Measurements from ENCODE around the gene CHST4.
"Not testable (repeated sequence)": the region's sequence is repeated elsewhere in the genome, so short reads cannot be mapped to it uniquely, and the experiment has no call there.

The CHST4 gene

GRCh38 chr16:71570144-71570543 lies 43.9 kb downstream of the CHST4 start:
- no peak for DNase-seq (ENCODE audit: low read depth)

DNA sequence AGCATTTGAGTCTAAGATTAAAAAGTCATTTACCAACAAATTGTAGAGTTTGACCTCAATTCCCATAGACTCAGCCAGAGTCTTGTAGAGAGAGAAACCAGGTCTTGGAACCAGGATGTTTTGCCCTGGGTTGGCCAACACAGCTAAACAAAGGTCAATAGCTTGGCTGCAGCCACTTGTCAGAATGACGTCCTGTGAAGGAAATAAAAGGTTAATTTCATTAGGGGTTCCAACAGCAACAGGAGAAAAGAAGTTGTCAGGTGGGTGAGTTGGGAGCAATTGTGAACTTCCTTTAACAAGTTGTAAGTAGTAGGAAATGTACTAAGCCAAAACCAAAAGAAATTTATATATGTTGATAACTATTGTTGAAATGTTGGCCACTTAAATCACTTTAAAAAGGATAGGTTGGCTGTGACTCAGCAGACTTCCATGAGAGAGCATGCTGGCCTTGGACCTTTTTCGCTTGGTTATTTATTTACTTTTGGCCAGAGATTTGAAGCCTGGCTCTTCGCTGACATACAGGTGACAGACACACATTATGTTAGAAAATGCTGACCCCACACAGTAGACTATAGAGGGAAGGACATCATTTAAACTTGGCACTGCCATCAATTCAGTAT lies 46.4 kb downstream of the CHST4 start:
- DNase-seq (ENCODE audit: low read depth) = no peak

- no peak for DNase-seq (ENCODE audit: low read depth)
Observed at GRCh38 chr16:71573387-71574094, 47.3 kb downstream of the CHST4 start.

- no peak for DNase-seq (ENCODE audit: low read depth)
Observed at GRCh38 chr16:71574702-71575101, 48.5 kb downstream of the CHST4 start.

DNA sequence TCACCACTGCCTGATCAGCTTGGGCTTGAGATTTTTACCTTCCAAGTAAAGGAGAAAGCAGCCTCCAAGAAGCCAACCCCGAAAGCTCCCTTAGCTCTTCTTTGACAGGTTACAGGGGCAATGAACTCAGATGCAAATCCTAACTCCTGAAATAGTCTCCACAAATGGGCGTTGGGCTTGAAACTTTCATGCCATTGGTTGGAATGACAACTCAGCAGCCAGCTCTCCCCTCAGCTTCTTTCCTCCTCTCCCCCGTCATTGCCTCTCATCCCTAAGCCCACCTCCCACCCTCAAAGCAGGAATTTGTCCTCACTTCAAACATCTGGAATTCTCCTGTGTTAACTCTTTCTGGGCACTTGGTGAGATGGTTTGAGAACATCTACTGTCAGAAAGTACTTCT lies 50.7 kb downstream of the CHST4 start, which contains the start of gene TAT:
Gene TAT, minus strand, starts transcription at position 122 of the 400 bp plus-strand sequence. CDS start 677 bp downstream, outside the sequence.
- no peak for DNase-seq (ENCODE audit: low read depth)

DNA sequence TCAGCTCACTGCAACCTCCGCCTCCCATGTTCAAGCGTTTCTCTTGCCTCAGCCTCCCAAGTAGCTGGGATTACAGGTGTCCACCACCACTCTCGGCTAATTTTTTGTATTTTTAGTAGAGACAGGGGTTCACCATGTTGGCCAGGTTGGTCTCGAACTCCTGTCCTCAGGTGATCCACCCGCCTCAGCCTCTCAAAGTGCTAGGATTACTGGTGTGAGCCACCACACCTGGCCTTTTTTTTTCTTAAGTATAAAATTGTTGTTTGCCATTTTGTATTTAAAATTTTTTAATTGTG lies 56.3 kb downstream of the CHST4 start:
- DNase-seq (ENCODE audit: low read depth) = not testable (repeated sequence)

GRCh38 chr16:71584543-71585317 lies 58.5 kb downstream of the CHST4 start:
- no peak for DNase-seq (ENCODE audit: low read depth)

DNA sequence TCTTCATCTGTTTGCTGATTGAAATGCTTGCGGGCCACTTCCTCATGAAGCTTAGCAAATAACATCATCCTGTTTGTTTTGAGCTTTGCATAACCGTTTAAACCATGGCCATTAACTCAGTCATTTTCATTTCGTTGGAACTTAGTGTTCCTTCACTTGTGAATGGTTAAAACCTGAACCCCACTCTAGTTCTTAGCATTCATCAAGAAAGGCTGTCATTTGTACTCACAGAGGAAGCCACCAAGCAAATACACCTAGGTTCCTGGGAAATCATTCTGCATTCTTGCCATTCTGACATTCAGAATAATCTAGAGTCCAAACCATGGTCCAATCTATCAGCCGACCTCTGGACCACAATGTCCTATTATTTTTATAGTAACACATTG lies 59.1 kb downstream of the CHST4 start:
- DNase-seq (ENCODE audit: low read depth) = no peak

All from stromal cell of bone marrow (primary cell).